ENCODE results near the gene NRGN.

DNA sequence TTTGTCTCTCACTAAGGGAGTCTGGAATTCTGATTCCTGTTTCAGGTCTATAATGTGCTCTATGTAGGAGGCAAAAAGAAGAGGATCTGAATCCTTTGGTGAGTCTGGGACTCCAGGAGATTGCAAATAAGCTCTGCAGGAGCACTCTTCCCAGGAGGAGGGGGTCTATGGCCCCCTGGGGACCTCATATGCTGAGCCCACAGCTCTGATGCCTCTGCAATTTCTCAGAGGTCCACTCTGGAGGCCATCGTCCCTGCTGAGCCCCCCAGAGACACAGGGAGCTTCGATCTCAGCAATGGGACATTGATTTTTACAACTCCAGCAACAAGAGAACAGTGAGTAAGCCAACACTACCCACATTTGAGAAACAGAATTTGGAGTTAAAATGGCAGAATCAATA lies 20.2 kb upstream of the NRGN start:
- TF ChIP-seq EZH2 (IDR thresholded peaks at IDR 0.05; ENCODE audit: borderline replicate concordance) = no peak
- TF ChIP-seq, protein P1, sequence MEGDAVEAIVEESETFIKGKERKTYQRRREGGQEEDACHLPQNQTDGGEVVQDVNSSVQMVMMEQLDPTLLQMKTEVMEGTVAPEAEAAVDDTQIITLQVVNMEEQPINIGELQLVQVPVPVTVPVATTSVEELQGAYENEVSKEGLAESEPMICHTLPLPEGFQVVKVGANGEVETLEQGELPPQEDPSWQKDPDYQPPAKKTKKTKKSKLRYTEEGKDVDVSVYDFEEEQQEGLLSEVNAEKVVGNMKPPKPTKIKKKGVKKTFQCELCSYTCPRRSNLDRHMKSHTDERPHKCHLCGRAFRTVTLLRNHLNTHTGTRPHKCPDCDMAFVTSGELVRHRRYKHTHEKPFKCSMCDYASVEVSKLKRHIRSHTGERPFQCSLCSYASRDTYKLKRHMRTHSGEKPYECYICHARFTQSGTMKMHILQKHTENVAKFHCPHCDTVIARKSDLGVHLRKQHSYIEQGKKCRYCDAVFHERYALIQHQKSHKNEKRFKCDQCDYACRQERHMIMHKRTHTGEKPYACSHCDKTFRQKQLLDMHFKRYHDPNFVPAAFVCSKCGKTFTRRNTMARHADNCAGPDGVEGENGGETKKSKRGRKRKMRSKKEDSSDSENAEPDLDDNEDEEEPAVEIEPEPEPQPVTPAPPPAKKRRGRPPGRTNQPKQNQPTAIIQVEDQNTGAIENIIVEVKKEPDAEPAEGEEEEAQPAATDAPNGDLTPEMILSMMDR (IDR thresholded peaks at IDR 0.05; ENCODE audit: poor library complexity) = no peak
